ENCODE results near the gene CYP2E1.
"Not testable (repeated sequence)": the region's sequence is repeated elsewhere in the genome, so short reads cannot be mapped to it uniquely, and the experiment has no call there.

CYP2E1 gene

GRCh38 chr10:133577037-133577436, 49.9 kb downstream of the CYP2E1 start:
- not testable (repeated sequence) for H3K27me3 ChIP-seq (replicated peaks; ENCODE audit: control insufficient read depth, insufficient read depth, low read length); DNase-seq (ENCODE audit: low read depth); H3K4me3 ChIP-seq (ENCODE audit: low read length); H3K9ac ChIP-seq (ENCODE audit: low read length); H3K36me3 ChIP-seq (ENCODE audit: control insufficient read depth, insufficient read depth, low read length, severe bottlenecking); H3K4me1 ChIP-seq (ENCODE audit: control insufficient read depth, insufficient read depth, low read length)
- peaks cover 17% of the 10 kb centered on the region for H3K9me3 ChIP-seq (ENCODE audit: control insufficient read depth, low read length)

Data from adipocyte (in vitro differentiated cells).